ENCODE results near the gene ABCC5. TPM values are rescaled to one million over a fixed set of nuclear protein-coding genes. Genes with fewer than 3 reads are reported as not detected.
"Not testable (repeated sequence)": the region's sequence is repeated elsewhere in the genome, so short reads cannot be mapped to it uniquely, and the experiment has no call there.

ABCC5 gene
- total RNA-seq, 1 experiment from 2014 or later: 151 TPM

- no peak overlapping the region for H3K4me2 ChIP-seq
- CTCF ChIA-PET: interaction anchor here (0.6 kb wide), 1 partner anchor 22 kb away, joined by 9 read pairs; no protein-coding TSS in a partner anchor
- intact Hi-C loops (cut with micrococcal nuclease; ENCODE audit: unreplicated experiment): no loop called here
- H3K27me3 ChIP-seq (ENCODE audit: insufficient read depth, low read depth): no peaks in the 10 kb centered on the region
- no peaks in the 10 kb centered on the region; the same call in 1 of the 2 replicates for H3F3A ChIP-seq (ENCODE audit: insufficient read depth, low read depth)
- H3K9me2 ChIP-seq (ENCODE audit: insufficient read depth): no peaks in the 10 kb centered on the region
- H3K79me2 ChIP-seq (ENCODE audit: low read depth): peaks cover 94% of the 10 kb centered on the region
- POLR2A ChIA-PET (ENCODE audit: unreplicated experiment): no interaction called here
- no peaks in the 10 kb centered on the region for H3K9me3 ChIP-seq (ENCODE audit: insufficient read depth, low read depth)
- H4K20me1 ChIP-seq (ENCODE audit: insufficient read depth): peaks cover 82% of the 10 kb centered on the region
- BruUV-seq (replicated peaks): no TSS peak
- H3K4me3 ChIP-seq: no peak overlapping the region
- no peak for DNase-seq
- peaks cover 8% of the 10 kb centered on the region for H3K4me1 ChIP-seq (replicated peaks; ENCODE audit: insufficient read depth)
- peaks cover 24% of the 10 kb centered on the region; the same call in 1 of the 2 replicates for H3K36me3 ChIP-seq (ENCODE audit: low read depth)
- no peak overlapping the region for H3K27ac ChIP-seq
- TF ChIP-seq EZH2 (IDR thresholded peaks at IDR 0.05; ENCODE audit: low read depth): no peak
- no peak for TF ChIP-seq CTCF (conservative IDR thresholded peaks at IDR 0.05)
- no peak overlapping the region for H2AFZ ChIP-seq
Measured at GRCh38 chr3:183878071-183878470, 139.6 kb downstream of the ABCC5 start.

- not testable (repeated sequence) for H3K9me3 ChIP-seq (ENCODE audit: insufficient read depth, low read depth)
Measured at GRCh38 chr3:183877227-183877626, 140.5 kb downstream of the ABCC5 start.

DNA sequence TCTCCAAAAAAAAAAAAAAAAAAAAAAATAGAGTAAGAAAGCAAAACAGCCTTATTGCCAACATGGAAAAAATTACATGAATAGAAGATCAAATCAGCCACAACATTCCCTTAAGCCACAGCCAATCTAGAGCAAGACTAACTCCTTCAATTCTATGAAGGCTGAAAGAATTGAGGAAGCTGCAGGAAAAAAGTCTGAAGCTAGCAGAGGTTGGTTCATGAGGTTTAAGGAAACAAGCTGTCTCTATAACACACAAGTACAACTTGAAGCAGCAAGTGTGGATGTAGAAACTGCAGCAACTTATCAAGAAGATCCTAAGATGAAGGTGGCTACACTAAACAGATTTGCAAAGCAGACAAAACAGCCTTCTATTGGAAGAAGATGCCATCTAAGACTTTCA is 142.3 kb downstream of the ABCC5 start:
- Histone ChIP-seq H3K4me1 (replicated peaks; ENCODE audit: insufficient read depth) (no peaks in the 10 kb centered on the region), H3K27ac (no peak overlapping the region), H3K9me2 (ENCODE audit: insufficient read depth) (no peaks in the 10 kb centered on the region), H3K4me3 (no peak overlapping the region), H3K4me2 (no peak overlapping the region), H3K27me3 (ENCODE audit: insufficient read depth, low read depth) (no peaks in the 10 kb centered on the region), H2AFZ (no peak overlapping the region), H3K79me2 (ENCODE audit: low read depth) (peaks cover 94% of the 10 kb centered on the region), H3F3A (ENCODE audit: insufficient read depth, low read depth) (no peaks in the 10 kb centered on the region; the same call in 1 of the 2 replicates), H3K36me3 (ENCODE audit: low read depth) (0 out of 2 replicates have a peak, but pooled peaks cover 18% of the 10 kb centered on the region), H3K9me3 (ENCODE audit: insufficient read depth, low read depth) (no peaks in the 10 kb centered on the region), H4K20me1 (ENCODE audit: insufficient read depth) (peaks cover 78% of the 10 kb centered on the region)
- no TSS peak for BruUV-seq (replicated peaks)
- ChIA-PET POLR2A (ENCODE audit: unreplicated experiment) (no interaction called here), CTCF (interaction anchor here (0.7 kb wide), 1 partner anchor 1855 kb away, joined by 3 read pairs; no protein-coding TSS in a partner anchor)
- no peak for TF ChIP-seq EZH2 (IDR thresholded peaks at IDR 0.05; ENCODE audit: low read depth)
- no peak for TF ChIP-seq CTCF (conservative IDR thresholded peaks at IDR 0.05)
- no peak for DNase-seq
- intact Hi-C loops (cut with micrococcal nuclease; ENCODE audit: unreplicated experiment): no loop called here

More at GRCh38 chr3:183877227-183877626, 140.5 kb downstream of the ABCC5 start:
- H4K20me1 ChIP-seq (ENCODE audit: insufficient read depth): peaks cover 77% of the 10 kb centered on the region
- BruUV-seq (replicated peaks); H3K4me2 ChIP-seq; POLR2A ChIA-PET (ENCODE audit: unreplicated experiment); H3K27ac ChIP-seq; H3K4me1 ChIP-seq (replicated peaks; ENCODE audit: insufficient read depth); H3F3A ChIP-seq (ENCODE audit: insufficient read depth, low read depth); intact Hi-C loops (cut with micrococcal nuclease; ENCODE audit: unreplicated experiment); DNase-seq; H3K4me3 ChIP-seq; H3K9me2 ChIP-seq (ENCODE audit: insufficient read depth); H3K27me3 ChIP-seq (ENCODE audit: insufficient read depth, low read depth); H2AFZ ChIP-seq: not testable (repeated sequence)
- CTCF ChIA-PET: interaction anchor here (0.6 kb wide), 1 partner anchor 23 kb away, joined by 9 read pairs; no protein-coding TSS in a partner anchor
- peaks cover 94% of the 10 kb centered on the region for H3K79me2 ChIP-seq (ENCODE audit: low read depth)
- peaks cover 24% of the 10 kb centered on the region; the same call in 1 of the 2 replicates for H3K36me3 ChIP-seq (ENCODE audit: low read depth)

GRCh38 chr3:183873914-183874313 is 143.8 kb downstream of the ABCC5 start:
- ChIA-PET POLR2A (ENCODE audit: unreplicated experiment) (no interaction called here), CTCF (interaction anchor here (0.7 kb wide), 1 partner anchor 24 kb away, joined by 4 read pairs; no protein-coding TSS in a partner anchor)
- TF ChIP-seq CTCF (conservative IDR thresholded peaks at IDR 0.05) (no peak), EZH2 (IDR thresholded peaks at IDR 0.05; ENCODE audit: low read depth) (no peak)
- Histone ChIP-seq H3K9me2 (ENCODE audit: insufficient read depth) (no peaks in the 10 kb centered on the region), H3K27ac (no peak overlapping the region), H2AFZ (no peak overlapping the region), H3K27me3 (ENCODE audit: insufficient read depth, low read depth) (no peaks in the 10 kb centered on the region), H3K4me2 (no peak overlapping the region), H3K9me3 (ENCODE audit: insufficient read depth, low read depth) (no peaks in the 10 kb centered on the region), H3K79me2 (ENCODE audit: low read depth) (peaks cover 90% of the 10 kb centered on the region), H3F3A (ENCODE audit: insufficient read depth, low read depth) (no peaks in the 10 kb centered on the region; the same call in 1 of the 2 replicates), H4K20me1 (ENCODE audit: insufficient read depth) (peaks cover 66% of the 10 kb centered on the region), H3K36me3 (ENCODE audit: low read depth) (0 out of 2 replicates have a peak, but pooled peaks cover 11% of the 10 kb centered on the region), H3K4me1 (replicated peaks; ENCODE audit: insufficient read depth) (no peaks in the 10 kb centered on the region), H3K4me3 (no peak overlapping the region)
- BruUV-seq (replicated peaks): no TSS peak
- intact Hi-C loops (cut with micrococcal nuclease; ENCODE audit: unreplicated experiment): no loop called here
- no peak for DNase-seq

Data from PC-9 (cell line).